ENCODE measurements around the gene ETHE1.

Gene ETHE1

GRCh38 chr19:43505941-43506340 lies 21.1 kb downstream of the ETHE1 start:
- H3K27me3 Mint-ChIP-seq = no peaks in the 10 kb centered on the region
- DNase-seq (ENCODE audit: low spot score in 2 of 2) = no peak

GRCh38 chr19:43505186-43505456 lies 21.9 kb downstream of the ETHE1 start:
- H3K4me1 Mint-ChIP-seq = peaks cover 24% of the 10 kb centered on the region
- H3K27ac Mint-ChIP-seq (ENCODE audit: low read depth) = peak overlapping the region; percentile 82
- ATAC-seq (replicated peaks; ENCODE audit: extremely low read depth, poor library complexity, severe bottlenecking) = no peak
- peaks cover 14% of the 10 kb centered on the region for H3K36me3 Mint-ChIP-seq (ENCODE audit: insufficient read depth)
- H3K9me3 Mint-ChIP-seq = no peaks in the 10 kb centered on the region
- no peak for DNase-seq (ENCODE audit: low spot score in 2 of 2)
- H3K27me3 Mint-ChIP-seq = no peaks in the 10 kb centered on the region
- H3K4me3 Mint-ChIP-seq = peak overlapping the region; percentile 97

More at GRCh38 chr19:43505941-43506340, 21.1 kb downstream of the ETHE1 start:
- no peak for ATAC-seq (replicated peaks; ENCODE audit: extremely low read depth, poor library complexity, severe bottlenecking)
- peaks cover 20% of the 10 kb centered on the region for H3K36me3 Mint-ChIP-seq (ENCODE audit: insufficient read depth)
- peaks cover 24% of the 10 kb centered on the region for H3K4me1 Mint-ChIP-seq
- peak overlapping the region; percentile 47 for H3K4me3 Mint-ChIP-seq
- H3K9me3 Mint-ChIP-seq = no peaks in the 10 kb centered on the region
- peak overlapping the region; percentile 29 for H3K27ac Mint-ChIP-seq (ENCODE audit: low read depth)

- ATAC-seq (replicated peaks; ENCODE audit: extremely low read depth, poor library complexity, severe bottlenecking) (peak; percentile 42), DNase-seq (ENCODE audit: low spot score in 2 of 2) (no peak)
- Mint-ChIP-seq H3K4me1 (peaks cover 24% of the 10 kb centered on the region), H3K4me3 (peak within 1 kb of the TSS; percentile 97), H3K27me3 (no peaks in the 10 kb centered on the region), H3K9me3 (no peaks in the 10 kb centered on the region), H3K27ac (ENCODE audit: low read depth) (peak within 1 kb of the TSS; percentile 82), H3K36me3 (ENCODE audit: insufficient read depth) (peaks cover 14% of the 10 kb centered on the region)
Measured at GRCh38 chr19:43504426-43505185, 22.4 kb downstream of the ETHE1 start, which contains the start of gene PHLDB3. TSS of gene PHLDB3 (minus strand) at chr19:43504746. CDS start at chr19:43504118, 628 bp downstream.

GRCh38 chr19:43503501-43504425 lies 23.2 kb downstream of the ETHE1 start:
- H3K4me1 Mint-ChIP-seq = peaks cover 29% of the 10 kb centered on the region
- DNase-seq (ENCODE audit: low spot score in 2 of 2) (peak; percentile 94 to 95), ATAC-seq (replicated peaks; ENCODE audit: extremely low read depth, poor library complexity, severe bottlenecking) (peak; percentile 91)
- H3K36me3 Mint-ChIP-seq (ENCODE audit: insufficient read depth) = peaks cover 16% of the 10 kb centered on the region
- no peaks in the 10 kb centered on the region for H3K9me3 Mint-ChIP-seq
- no peaks in the 10 kb centered on the region for H3K27me3 Mint-ChIP-seq
- peak overlapping the region; percentile 82 for H3K27ac Mint-ChIP-seq (ENCODE audit: low read depth)
- H3K4me3 Mint-ChIP-seq = peak overlapping the region; percentile 97

- ATAC-seq (replicated peaks; ENCODE audit: extremely low read depth, poor library complexity, severe bottlenecking) (no peak), DNase-seq (ENCODE audit: low spot score in 2 of 2) (no peak)
- peaks cover 33% of the 10 kb centered on the region for H3K4me1 Mint-ChIP-seq
- H3K9me3 Mint-ChIP-seq = no peaks in the 10 kb centered on the region
- no peaks in the 10 kb centered on the region for H3K27me3 Mint-ChIP-seq
- H3K27ac Mint-ChIP-seq (ENCODE audit: low read depth) = peak overlapping the region; percentile 82
- peak overlapping the region; percentile 97 for H3K4me3 Mint-ChIP-seq
- H3K36me3 Mint-ChIP-seq (ENCODE audit: insufficient read depth) = peaks cover 15% of the 10 kb centered on the region
Measured at GRCh38 chr19:43502419-43502976, 24.5 kb downstream of the ETHE1 start.

GRCh38 chr19:43501661-43502418 lies 25.2 kb downstream of the ETHE1 start:
- H3K27ac Mint-ChIP-seq (ENCODE audit: low read depth) = no peak overlapping the region
- H3K4me3 Mint-ChIP-seq = no peak overlapping the region
- H3K36me3 Mint-ChIP-seq (ENCODE audit: insufficient read depth) = peaks cover 19% of the 10 kb centered on the region
- H3K4me1 Mint-ChIP-seq = peaks cover 33% of the 10 kb centered on the region
- H3K9me3 Mint-ChIP-seq = no peaks in the 10 kb centered on the region
- DNase-seq (ENCODE audit: low spot score in 2 of 2) (no peak), ATAC-seq (replicated peaks; ENCODE audit: extremely low read depth, poor library complexity, severe bottlenecking) (no peak)
- no peaks in the 10 kb centered on the region for H3K27me3 Mint-ChIP-seq

- Mint-ChIP-seq H3K27ac (ENCODE audit: low read depth) (no peak overlapping the region), H3K4me3 (no peak overlapping the region), H3K27me3 (no peaks in the 10 kb centered on the region), H3K36me3 (ENCODE audit: insufficient read depth) (peaks cover 20% of the 10 kb centered on the region), H3K9me3 (no peaks in the 10 kb centered on the region), H3K4me1 (peaks cover 27% of the 10 kb centered on the region)
- no peak for ATAC-seq (replicated peaks; ENCODE audit: extremely low read depth, poor library complexity, severe bottlenecking)
- DNase-seq (ENCODE audit: low spot score in 2 of 2) = no peak
Measured at GRCh38 chr19:43499042-43499441, 28.0 kb downstream of the ETHE1 start.

- ATAC-seq (replicated peaks; ENCODE audit: extremely low read depth, poor library complexity, severe bottlenecking) (no peak), DNase-seq (ENCODE audit: low spot score in 2 of 2) (no peak)
- no peaks in the 10 kb centered on the region for H3K27me3 Mint-ChIP-seq
- H3K9me3 Mint-ChIP-seq = no peaks in the 10 kb centered on the region
- H3K4me1 Mint-ChIP-seq = peaks cover 23% of the 10 kb centered on the region
- peak overlapping the region; percentile 54 for H3K27ac Mint-ChIP-seq (ENCODE audit: low read depth)
- peaks cover 20% of the 10 kb centered on the region for H3K36me3 Mint-ChIP-seq (ENCODE audit: insufficient read depth)
- no peak overlapping the region for H3K4me3 Mint-ChIP-seq
Measured at GRCh38 chr19:43498233-43498842, 28.7 kb downstream of the ETHE1 start.

GRCh38 chr19:43496960-43497359 lies 30.0 kb downstream of the ETHE1 start:
- DNase-seq (ENCODE audit: low spot score in 2 of 2) (no peak), ATAC-seq (replicated peaks; ENCODE audit: extremely low read depth, poor library complexity, severe bottlenecking) (no peak)
- Mint-ChIP-seq H3K27me3 (no peaks in the 10 kb centered on the region), H3K36me3 (ENCODE audit: insufficient read depth) (peaks cover 17% of the 10 kb centered on the region), H3K4me1 (peaks cover 10% of the 10 kb centered on the region), H3K4me3 (no peak overlapping the region), H3K9me3 (no peaks in the 10 kb centered on the region), H3K27ac (ENCODE audit: low read depth) (no peak overlapping the region)

- Mint-ChIP-seq H3K4me1 (peaks cover 10% of the 10 kb centered on the region), H3K27ac (ENCODE audit: low read depth) (no peak overlapping the region), H3K27me3 (no peaks in the 10 kb centered on the region), H3K4me3 (no peak overlapping the region), H3K9me3 (no peaks in the 10 kb centered on the region), H3K36me3 (ENCODE audit: insufficient read depth) (peaks cover 16% of the 10 kb centered on the region)
- ATAC-seq (replicated peaks; ENCODE audit: extremely low read depth, poor library complexity, severe bottlenecking) (no peak), DNase-seq (ENCODE audit: low spot score in 2 of 2) (no peak)
Measured at GRCh38 chr19:43495082-43495481, 31.9 kb downstream of the ETHE1 start.

- H3K27ac Mint-ChIP-seq (ENCODE audit: low read depth) = no peak overlapping the region
- no peaks in the 10 kb centered on the region for H3K9me3 Mint-ChIP-seq
- peaks cover 10% of the 10 kb centered on the region for H3K36me3 Mint-ChIP-seq (ENCODE audit: insufficient read depth)
- no peak for DNase-seq (ENCODE audit: low spot score in 2 of 2)
- H3K4me1 Mint-ChIP-seq = no peaks in the 10 kb centered on the region
- no peak overlapping the region for H3K4me3 Mint-ChIP-seq
- H3K27me3 Mint-ChIP-seq = no peaks in the 10 kb centered on the region
- no peak for ATAC-seq (replicated peaks; ENCODE audit: extremely low read depth, poor library complexity, severe bottlenecking)
Measured at GRCh38 chr19:43490759-43491158, 36.2 kb downstream of the ETHE1 start.

Data from central memory CD8-positive, alpha-beta T cell (primary cell).